ENCODE data around the gene ZNF121.
A peak's percentile ranks its signal among the peaks of the same experiment; 100 is the strongest.

ZNF121 gene

DNA sequence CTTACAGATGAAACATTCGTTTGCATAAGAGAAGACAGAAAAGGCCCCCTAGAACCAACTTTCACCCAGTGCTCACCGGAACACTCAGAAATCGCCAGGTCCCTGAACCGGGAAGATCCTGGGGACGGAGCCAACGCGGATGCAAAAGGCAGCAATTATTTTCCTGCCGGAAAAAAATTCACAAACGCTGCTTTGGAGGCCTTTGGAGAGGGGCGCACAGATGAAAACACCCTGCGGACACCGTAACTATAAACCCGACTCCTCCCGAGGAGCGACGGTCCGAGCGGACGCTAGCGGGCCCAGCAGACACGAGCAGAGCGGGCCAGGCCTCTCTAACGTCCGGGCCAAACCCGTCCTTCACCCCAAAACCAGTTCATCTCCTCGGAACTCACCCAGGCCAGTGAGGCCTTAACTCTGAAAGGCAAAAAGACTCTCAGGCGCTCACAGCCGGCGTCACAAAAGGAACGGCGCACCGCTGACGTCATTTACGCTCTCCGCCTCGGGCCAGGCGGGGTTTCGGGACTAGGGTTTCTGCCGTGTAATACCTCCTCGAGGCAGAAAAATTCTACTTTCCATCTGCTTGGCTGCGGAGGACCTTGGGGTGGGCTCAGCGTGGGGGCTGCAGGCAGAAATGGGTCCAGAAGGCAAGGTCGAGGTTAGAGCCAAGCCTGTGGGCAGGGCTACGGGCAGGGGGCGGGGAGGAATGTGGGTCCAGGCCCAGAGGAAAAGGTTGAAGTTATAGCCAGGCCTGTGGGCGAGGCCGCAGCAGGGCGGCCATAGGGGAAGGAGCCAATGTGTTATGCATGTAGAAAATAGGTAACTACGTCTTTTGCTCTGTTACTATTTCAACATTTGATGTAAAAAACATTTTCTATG lies 45.9 kb downstream of the ZNF121 start, which contains the start of gene ZNF426:
ZNF426 (minus strand) TSS at position 463 of the 876 bp plus-strand sequence. CDS start 2,413 bp downstream, outside the sequence.
- DNase-seq, result peak; percentile 84 to 85

DNA sequence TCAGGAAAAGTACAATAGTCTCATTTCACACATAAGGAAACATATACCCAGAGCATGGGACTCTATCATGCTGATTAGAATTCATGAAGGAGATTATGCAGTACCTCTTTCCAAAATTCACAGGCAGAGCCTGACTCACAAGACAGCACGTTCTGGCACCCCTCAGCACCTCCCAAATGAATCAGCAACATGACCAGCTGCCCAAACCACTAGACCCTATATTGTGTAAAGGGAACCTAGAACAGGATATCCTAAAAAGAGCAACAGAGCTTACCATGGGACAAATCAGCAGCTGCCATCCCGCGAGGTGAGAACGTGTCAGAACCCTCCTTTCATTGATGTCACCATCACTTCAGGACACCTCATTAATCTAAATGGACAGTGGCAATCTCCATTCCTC lies 48.4 kb downstream of the ZNF121 start:
- DNase-seq, result no peak

DNA sequence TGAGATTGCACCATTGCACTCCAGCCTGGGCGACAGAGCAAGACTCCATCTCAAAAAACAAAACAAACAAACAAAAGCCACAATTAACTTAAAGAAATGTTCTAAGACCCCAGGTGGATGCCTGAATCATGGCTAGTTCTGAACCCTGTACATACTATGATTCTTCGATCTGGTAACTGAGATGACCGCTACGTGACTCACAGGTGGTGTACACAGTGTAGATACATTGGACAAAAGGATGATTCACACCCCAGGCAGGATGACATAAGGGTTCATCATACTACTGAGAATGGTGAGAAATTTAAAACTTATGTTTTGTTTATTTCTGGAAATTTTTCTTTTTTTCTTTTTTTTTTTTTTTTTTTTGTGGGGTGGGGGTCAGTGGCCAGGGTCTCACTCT lies 52.4 kb downstream of the ZNF121 start:
- no peak for DNase-seq

DNA sequence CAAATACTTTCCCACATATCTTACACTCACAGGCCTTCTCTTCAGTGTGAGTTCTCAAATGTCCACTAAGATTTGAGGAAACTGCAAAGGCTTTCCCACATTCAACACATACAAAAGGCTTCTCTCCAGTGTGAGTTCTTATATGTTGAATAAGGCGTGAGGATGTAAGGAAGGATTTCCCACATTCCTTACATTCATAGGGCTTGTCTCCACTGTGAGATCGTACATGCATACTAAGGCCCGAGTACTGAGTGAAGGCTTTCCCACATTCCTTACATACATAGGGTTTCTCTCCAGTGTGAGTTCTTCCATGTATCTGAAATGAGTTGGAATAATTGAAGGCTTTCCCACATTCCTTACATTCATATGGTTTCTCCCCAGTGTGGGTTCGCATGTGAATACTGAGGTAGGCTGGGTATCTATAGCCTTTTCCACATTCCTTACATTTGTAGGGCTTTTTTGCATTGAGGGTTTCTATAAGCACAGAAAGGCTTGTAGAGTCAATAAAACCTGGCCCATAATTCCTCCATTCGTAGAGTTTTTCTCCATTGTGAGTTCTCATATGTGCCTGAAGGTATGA lies 55.5 kb downstream of the ZNF121 start:
- DNase-seq, result no peak

DNA sequence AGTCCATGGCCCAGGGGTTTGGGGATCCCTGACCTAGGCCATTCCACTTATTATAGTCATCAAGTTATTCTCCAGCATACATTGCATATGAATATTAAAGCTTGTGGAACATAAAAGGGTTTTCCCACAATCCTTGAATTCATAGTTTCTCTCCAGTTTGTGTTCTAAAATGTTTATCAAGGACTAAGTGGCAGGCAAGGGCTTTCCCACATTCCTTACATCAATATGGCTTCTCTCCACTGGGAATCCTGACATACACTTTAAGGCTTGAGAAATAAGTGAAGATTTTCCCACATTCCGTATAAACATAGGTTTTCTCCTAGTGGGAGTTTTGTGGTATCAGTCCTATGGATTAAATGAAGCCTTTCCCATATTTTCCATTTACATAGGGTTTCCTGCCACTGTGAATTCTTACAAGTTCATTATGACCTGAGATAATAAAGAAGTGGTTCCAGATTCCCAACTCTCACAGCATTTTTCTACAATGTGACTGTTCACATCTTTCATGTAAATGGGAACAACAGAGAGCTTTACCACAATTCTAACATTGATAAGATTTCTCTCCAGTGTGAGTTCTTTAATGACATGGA lies 60.3 kb downstream of the ZNF121 start:
- no peak for DNase-seq
